SIG-M5 treated with dmso at 0.1 percent for 504 hours (cell line): ENCODE results near the gene IL17RB.

Experiments used
- DNase-seq: peaks from one replicate; lab custom pipeline; 2025; ENCODE audit not compliant: unreplicated experiment; lab: John Stamatoyannopoulos, UW

IL17RB gene, protein sequence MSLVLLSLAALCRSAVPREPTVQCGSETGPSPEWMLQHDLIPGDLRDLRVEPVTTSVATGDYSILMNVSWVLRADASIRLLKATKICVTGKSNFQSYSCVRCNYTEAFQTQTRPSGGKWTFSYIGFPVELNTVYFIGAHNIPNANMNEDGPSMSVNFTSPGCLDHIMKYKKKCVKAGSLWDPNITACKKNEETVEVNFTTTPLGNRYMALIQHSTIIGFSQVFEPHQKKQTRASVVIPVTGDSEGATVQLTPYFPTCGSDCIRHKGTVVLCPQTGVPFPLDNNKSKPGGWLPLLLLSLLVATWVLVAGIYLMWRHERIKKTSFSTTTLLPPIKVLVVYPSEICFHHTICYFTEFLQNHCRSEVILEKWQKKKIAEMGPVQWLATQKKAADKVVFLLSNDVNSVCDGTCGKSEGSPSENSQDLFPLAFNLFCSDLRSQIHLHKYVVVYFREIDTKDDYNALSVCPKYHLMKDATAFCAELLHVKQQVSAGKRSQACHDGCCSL

DNA sequence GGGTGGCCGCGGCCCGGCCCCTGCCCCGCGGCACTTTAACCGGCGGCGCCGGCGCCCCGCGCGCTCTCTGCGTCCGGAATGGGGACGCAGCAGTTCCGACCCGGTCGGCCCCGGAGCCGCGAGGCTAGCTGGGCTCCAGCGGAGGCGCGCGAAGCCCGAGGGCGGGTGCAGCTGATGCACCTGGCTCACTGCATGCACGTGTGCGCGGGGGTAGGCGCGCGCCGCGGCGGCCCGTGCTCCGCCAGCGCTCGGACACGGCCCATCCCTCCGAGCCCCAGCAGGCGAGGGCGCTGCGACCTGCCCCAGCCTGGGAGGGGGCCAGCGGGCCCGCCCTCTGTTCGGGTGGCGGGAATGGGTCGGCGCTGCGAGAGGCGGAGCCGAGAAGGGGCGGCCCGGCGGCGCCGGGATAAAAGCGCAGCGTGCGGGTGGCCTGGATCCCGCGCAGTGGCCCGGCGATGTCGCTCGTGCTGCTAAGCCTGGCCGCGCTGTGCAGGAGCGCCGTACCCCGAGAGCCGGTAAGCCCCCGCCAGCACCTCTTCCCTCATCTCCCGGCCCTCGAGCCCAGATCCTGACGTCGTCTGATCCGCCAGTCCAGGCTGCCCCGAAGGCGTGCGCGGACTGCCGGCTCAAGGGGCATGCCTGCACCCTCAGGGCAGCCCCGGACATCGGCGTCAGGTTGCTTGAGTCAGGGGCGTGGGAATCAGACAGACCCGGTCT lies at the start of gene IL17RB, which contains the start of gene CHDH:
IL17RB (plus strand) TSS at position 435 of the 717 bp plus-strand sequence; CDS start at position 456, 21 bp downstream.
CHDH (minus strand) TSS at position 286 of the 717 bp plus-strand sequence. CDS start 22,411 bp downstream, outside the sequence.
- no peak for DNase-seq

DNA sequence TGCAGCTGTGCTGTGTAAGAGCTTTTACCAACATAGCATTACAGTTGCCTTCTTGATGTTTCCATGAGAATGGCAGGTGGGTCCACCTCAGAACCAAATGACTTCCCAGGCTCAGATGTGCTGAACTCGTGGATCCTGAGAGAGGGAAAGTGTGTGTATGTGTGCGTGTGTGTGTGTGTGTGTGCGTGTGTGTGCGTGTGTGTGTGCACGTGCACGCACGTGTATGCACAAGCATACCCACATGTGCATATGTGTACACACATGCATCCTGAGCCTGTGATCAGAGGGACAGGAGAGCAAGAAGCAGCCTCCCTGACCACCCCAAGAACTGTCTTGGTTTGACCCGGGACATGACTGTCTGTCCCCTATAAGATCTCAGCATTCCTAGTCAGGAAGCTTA lies 48.2 kb upstream of the IL17RB start:
- DNase-seq: no peak

DNA sequence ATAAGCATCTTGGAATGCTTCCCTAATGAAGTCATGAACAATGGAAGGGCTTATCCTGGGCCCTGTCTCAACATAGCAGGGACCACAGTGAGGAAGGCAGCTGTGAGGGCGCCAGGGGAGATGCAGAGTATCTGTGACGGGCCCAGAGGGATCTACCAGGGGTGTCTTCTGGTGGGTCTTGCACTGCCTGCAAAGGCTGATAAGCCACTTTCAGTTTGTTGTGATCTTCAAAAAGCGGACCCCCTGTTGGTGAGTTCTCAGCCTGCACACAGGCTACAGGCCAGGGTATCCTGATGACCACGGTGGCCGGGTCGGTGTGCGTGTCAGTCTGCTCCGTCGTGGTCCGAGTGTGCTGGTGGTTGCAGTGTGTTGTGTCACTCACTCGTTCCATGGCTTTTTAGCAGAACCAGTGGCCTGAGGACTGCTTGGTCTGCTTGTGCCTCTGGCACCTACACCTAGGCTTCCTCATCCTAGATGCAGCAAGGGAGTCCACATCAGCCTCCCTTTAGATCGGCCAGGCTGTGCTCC lies 47.0 kb upstream of the IL17RB start:
- no peak for DNase-seq

DNA sequence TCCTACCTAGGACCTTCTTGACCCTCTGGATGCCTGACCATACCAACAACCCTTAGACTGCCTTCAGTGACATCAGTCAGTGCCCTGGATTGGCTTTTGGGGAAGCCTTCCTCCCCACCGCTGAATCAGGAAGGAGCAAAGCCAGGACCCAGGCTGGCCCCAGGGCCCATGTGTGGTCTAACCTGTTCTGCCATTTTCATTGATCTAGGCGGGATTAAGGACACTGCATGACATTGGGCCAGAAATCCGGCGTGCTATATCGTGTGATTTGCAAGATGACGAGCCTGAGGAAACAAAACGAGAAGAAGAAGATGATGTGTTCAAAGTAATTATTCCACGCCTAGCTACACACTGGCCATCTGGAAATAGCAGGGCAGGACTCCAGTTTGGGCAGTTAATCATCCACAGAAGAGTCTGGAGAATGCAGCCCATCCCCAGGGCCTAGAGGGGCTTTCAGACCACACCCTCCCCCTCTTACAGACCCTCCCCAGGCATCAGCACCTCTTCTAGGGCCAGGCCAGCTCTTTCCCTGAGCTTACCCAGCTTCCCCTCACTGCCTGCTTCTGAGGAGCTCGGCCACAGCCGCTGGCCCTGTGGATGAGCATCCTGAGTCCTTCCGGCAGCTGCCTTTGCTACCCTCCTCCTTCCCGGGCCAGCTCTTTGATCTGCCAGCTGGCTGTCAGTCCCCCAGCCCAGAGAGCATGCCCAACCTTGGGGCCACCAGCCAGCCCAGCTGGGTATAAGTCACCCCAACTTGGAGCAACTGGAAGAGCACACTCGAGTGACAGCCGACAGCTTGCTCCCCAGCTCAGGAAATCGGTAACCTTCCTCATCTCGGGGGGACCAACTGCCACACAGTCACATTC lies 46.1 kb upstream of the IL17RB start:
- no peak for DNase-seq

DNA sequence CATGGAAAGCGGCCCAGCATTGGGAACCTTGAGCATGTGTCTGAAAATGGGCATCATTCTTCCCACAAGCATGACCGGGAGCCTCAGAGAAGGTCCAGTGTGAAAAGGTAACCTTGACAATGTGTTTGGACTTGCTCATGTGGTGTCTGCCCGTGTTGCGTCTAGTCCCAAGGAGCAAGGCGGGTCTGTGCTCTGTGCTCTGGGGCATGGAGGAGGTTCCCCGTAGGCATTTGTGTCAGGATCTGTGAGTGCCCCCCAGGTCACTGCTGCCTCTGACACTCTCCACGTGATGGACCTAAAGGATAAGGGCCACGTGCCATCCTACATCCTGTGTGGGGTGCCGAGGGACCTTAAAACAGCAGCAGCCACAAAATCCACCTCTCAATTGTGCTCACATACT lies 45.0 kb upstream of the IL17RB start:
- DNase-seq: no peak

DNA sequence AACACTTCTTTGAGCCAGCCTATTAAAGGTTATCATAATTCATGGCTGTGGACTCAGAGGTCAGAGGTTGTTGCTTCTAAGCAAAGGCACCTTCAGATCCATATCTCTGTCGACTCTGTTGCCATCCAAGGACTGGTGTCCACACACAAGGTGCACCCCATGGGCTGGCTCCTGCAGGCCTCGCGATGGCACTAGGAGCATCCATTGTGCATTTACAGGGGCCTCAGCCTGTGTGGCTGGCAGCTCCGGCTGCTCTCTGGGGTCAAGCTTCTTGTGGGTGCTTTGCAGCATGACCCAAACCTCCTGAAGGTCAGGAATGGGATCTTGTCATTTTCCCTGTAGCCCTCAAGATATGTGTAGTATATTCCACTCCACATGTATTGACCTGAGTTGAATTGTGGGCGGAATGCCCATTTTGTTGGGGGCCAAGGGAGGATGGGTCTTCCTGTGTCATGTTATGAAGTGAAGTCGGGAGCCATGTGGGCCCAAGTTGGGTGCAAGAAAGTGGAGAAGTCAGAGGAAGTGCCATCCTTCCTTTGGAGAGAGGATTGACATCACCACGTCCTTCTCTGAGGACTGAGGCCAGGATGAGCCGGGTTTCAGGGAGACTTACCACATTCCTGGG lies 44.0 kb upstream of the IL17RB start:
- no peak for DNase-seq

DNA sequence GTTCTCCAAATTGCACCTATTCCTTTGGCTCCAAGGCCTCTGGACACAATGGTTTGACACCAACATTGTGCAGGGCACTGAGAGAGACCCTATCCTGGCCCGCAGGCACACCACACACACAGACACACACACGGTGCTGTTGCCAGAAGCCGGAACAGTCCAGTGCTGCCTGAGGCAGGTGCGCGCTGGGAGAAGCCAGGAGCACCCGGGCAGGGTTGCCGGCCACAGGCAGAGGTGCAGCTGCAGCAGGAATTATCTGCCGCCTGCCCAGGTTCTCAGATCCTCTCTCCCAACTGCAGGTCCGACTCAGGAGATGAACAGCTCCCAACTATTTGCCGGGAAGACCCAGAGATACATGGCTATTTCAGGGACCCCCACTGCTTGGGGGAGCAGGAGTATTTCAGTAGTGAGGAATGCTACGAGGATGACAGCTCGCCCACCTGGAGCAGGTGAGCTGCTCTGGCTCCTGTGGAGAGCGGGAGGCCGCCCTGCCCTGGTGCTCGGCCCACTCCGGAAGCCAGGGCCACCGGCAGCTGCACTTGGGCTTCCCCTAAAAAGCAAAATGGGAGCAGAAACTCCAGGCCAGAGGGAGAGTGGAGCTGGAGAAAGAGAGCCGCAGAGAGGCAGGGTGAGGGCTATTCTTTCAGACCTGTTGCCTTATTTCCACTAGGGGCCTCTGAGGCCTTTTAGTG lies 43.1 kb upstream of the IL17RB start:
- no peak for DNase-seq

DNA sequence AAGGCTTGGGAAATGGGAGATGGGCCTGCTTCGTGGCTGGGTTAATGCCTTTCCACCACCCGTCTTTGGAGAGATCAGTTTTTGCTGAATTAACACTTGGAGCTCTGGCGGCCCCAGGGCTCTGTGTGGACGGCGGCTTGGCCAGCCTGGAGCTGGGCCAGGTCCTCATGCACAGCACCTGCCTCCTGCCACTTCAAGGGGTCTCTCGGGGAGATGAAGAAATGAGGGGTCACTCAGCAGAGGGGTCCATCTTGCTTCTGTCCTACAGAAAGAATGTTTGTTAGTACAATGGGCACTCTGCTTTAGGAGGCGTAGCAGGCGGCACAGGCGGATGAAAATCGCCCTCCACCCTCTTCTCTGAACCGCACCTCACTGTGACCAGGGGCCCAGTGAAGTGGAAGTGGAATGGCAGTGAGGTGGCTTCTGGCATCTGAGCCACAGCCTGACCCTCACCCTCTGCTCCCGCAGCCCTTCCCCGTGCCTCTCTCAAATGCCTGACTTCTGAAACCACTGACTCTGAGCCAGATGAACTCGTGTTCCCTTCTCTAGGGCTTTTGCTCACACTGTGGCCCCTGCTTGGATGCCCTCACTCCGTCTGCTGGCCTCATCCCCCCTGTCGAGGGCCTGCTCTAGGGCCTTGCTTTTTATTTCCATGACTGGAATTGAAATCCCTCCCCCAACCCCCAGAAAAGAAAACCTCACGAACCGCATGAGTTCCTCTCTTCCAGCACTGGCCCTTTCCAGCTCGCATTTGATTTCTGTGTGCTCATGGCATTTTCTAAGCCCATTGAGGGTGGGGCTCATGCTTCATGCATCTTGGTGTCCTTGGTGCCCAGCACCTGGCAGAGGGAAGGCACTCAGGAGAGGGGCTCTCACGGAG lies 42.3 kb upstream of the IL17RB start:
- DNase-seq: no peak

DNA sequence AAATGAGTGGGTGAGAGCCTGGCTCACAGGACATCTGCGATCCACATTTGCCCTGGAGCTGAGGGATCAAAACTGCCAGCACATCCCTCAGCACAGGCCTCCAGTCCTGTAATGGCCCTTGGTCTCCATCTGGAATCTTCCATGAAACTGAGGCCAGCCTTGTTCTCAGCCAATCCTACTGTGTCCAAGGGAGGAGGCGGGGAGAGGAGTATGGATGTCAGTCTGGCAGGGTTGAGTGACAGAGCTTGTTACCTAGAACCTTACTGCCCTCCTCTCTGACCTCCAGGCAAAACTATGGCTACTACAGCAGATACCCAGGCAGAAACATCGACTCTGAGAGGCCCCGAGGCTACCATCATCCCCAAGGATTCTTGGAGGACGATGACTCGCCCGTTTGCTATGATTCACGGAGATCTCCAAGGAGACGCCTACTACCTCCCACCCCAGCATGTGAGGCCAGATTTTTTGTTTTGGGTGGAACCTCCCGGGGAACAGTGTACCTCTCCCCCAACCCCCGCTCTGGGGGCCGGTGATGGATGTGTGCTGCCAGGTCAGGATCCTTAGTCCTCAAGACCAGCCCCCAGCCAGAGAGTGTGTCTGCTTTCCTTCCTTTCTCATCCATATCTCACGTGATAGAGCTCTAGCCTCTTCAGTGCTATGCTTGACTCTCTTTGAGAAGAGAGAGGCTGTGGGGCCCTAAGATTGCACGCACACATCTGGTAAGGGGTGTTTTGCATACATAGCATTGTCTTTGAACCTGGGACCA lies 41.5 kb upstream of the IL17RB start:
- DNase-seq: no peak

DNA sequence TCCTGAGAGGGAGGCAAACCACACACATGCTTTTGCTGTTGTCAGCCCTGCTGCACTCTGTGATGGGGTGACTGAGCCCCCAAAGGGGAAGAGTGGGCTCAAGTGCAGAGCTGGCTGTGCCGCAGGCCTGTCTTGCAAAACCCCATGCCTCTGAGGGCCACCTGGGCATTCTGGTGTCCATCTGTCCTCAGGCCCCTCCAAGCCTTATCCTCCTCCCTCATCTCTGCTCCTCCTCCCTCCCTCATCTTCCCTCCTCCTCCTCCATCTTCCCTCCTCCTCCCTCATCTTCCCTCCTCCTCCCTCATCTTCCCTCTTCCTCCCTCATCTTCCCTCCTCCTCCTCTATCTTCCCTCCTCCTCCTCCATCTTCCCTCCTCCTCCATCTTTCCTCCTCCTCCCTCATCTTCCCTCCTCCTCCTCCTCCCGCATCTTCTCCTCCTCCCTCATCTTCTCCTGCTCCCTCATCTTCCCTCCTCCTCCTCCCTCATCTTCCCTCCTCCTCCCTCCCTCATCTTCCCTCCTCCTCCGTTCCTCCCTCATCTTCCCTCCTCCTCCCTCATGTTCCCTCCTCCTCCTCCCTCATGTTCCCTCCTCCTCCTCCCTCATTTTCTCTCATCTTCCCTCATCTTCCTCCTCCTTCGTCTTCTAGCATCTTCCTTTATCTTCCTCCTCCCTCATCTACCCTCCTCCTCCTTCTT lies 40.8 kb upstream of the IL17RB start:
- DNase-seq: no peak

DNA sequence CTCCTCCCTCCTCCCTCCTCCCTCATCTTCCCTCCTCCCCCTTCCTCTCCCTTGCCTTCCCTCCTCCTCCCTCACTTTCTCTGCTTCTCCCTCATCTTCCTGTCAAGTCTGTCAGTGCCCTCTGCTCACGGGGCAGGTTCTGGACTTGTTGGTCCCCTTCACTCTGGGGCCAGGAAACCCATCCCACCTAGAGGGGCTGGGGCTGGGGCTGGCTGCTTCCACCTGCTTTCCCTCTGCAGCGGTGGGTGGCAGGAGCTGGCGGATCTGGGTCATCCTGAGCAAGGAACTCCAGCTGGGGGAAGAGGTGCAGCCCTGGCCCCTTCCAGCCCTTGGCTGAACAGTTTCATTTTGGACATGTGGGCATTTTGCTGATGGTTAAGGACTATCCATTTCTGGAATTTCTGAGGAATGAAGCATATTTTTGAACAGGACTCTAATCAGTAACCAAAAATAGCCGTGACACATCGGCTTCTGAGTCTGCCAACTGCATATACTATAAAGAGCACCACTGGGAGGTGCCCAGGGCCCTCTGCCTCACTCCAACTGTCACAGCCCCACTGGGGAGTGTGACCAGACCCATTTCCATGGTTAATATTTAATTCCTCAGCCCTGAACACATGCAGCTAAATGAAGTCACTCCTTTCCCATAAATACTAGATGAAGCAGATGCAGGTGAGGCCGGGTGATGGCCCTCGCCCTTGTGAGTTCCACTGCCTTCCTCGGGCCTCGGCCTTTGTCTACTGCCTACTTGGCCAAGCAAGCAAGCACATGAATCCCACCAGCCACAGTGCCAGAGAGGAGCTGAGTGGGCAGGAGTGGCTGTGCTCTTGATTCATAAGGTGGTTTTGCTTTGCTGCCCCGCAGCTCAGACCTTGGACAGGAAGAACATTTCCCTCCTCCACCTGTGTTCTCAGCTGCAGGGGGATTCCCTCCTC lies 39.9 kb upstream of the IL17RB start:
- no peak for DNase-seq

DNA sequence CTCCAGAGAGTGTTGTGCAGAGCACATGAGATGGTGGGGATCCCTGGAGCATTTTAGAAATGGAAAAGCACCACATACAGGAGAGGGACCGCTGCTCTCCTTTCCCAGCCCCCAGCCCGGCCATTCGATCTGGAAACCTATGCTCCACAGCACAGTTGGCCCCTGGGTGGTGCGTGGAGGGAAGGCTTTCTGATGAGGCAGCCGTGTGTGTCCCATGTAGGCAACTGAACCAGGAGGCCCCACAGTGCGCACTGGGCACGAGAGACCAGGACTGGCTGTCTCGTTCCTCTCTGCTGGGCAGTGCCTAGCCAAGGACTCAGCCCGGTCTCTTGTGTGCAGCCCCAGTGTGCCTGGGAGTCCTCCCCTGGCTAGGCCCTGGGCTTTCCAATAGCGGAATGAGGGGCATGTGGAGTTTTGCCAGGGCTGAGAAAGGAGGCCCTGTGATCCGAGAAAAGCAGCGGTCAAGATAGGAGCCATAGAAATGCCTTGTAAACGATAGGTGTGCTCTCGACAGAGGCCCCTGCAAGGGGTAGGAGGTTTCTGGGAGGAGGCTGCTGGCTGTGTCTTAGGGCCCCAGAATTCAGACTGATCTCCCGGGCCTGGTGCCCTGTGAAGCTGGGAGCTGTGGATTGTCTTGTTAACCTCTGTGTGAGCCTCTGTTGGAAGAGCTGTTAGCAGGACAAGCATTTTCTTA lies 39.1 kb upstream of the IL17RB start:
- DNase-seq: no peak

DNA sequence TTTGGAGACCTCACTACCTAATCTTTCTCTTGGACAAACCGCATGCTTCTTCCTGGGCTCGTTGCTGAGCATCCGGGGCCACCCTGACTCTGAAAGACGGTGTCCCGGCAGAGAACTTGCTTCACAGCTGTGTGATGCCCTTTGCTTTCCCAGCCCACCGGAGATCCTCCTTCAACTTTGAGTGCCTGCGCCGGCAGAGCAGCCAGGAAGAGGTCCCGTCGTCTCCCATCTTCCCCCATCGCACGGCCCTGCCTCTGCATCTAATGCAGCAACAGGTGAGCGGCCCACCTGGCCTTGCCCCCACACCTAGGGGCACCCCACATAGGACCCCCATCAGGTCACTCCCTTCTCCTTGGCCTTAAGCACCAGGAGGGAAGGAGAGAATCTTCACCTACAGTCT lies 37.9 kb upstream of the IL17RB start:
- DNase-seq: no peak

DNA sequence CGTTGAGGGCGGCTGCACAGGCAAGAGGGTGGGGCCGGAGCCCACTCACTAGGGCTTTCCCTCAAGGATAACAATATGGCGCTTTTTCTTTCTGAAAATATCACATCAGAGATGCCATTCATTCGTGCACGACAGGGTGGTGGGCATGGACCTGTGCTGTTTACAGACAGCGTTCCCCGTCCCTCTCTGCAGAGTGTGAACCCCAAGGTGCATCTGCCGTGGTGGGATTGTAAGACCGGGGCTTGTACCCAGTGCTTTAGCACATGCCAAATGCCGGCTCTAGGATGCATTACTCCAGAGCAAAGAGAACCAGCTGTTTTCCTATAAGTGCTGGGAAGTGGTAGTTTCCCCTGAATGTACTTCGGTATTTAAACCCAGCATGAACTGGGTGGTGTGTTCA lies 37.1 kb upstream of the IL17RB start:
- no peak for DNase-seq

DNA sequence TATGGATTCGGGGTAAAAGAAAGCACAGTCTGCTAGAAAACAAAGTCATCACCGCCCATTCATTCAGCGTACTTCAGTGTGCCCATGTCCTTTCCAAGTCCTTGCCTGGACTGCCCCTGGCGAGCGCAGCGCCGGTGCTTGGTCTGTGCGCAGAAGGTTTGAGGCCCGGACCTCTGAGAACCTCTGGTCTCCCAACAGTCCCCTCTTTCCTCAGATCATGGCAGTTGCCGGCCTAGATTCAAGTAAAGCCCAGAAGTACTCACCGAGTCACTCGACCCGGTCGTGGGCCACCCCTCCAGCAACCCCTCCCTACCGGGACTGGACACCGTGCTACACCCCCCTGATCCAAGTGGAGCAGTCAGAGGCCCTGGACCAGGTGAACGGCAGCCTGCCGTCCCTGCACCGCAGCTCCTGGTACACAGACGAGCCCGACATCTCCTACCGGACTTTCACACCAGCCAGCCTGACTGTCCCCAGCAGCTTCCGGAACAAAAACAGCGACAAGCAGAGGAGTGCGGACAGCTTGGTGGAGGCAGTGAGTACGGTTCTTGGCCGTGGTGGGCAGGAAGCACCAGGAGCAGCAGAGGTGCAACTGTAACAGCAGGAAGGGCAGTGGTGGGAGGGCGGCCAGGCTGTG lies 36.5 kb upstream of the IL17RB start:
- DNase-seq: no peak
